GM21723 (cell line): ENCODE data around the gene CEP85.

Experiments used
- ATAC-seq: cut with Tn5 transposase; IDR thresholded peaks from one replicate; pipeline ENCODE4 v1.9.1; 2021; ENCODE audit warnings: mild to moderate bottlenecking, moderate library complexity; ENCODE audit not compliant: unreplicated experiment

CEP85 gene, protein sequence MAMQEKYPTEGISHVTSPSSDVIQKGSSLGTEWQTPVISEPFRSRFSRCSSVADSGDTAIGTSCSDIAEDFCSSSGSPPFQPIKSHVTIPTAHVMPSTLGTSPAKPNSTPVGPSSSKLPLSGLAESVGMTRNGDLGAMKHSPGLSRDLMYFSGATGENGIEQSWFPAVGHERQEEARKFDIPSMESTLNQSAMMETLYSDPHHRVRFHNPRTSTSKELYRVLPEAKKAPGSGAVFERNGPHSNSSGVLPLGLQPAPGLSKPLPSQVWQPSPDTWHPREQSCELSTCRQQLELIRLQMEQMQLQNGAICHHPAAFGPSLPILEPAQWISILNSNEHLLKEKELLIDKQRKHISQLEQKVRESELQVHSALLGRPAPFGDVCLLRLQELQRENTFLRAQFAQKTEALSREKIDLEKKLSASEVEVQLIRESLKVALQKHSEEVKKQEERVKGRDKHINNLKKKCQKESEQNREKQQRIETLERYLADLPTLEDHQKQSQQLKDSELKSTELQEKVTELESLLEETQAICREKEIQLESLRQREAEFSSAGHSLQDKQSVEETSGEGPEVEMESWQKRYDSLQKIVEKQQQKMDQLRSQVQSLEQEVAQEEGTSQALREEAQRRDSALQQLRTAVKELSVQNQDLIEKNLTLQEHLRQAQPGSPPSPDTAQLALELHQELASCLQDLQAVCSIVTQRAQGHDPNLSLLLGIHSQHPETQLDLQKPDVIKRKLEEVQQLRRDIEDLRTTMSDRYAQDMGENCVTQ

DNA sequence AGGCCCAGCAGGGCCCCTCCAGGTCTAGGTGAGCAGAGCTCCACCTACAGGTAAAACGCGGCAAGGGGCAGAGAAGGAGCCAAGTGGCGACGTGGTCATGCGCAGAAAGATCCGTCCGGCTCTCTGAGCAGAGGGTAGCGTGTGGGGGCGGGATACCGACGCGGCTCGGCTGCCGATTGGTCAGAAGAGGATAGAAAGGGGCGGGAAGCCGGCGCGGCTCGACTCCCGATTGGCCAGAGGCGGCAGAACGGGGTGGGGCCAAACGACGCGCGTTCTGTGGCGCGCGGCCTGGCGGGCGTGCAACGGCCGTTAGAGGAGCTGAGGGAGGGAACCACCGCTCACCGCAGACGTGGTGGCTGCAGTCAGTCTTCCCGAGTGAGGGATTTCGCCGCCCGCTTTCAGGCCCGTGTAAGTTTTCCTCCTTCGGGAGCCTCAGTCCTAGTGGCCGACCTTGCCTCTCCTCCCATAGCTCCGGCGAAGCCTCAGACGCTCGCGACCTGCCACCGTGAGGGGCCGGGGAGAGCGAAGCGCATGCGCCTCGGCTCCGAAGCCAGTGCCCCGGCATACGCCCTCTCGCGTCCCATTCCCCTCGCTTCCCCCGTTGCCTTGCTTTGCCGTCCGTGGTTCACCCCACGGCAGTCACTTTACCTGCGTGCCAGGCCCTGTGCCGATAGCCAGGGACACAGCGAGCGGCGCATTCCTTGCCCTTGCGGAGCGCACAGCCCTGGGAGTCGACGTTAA, at the start of gene CEP85:
TSS of gene CEP85 (plus strand) at position 298 of the 741 bp plus-strand sequence. CDS start 5,584 bp downstream, outside the sequence.
- ATAC-seq: peak; percentile 91

DNA sequence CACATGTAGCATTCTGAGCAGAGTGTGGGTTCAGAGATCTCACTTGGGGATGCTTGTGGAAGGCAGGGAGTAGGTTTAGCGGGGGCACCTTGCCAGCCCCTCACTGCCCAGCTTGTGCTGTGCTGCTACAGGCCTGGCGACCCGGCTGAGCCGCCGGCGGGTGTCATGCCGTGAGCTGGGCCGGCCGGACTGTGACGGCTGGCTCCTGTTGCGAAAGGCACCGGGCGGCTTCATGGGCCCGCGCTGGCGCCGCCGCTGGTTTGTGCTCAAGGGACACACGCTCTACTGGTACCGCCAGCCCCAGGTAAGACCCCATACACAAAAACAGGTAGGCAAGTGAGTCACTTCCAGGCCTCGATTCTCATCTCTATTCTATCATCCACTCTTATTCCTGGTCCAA, 49.1 kb upstream of the CEP85 start:
- ATAC-seq: no peak

DNA sequence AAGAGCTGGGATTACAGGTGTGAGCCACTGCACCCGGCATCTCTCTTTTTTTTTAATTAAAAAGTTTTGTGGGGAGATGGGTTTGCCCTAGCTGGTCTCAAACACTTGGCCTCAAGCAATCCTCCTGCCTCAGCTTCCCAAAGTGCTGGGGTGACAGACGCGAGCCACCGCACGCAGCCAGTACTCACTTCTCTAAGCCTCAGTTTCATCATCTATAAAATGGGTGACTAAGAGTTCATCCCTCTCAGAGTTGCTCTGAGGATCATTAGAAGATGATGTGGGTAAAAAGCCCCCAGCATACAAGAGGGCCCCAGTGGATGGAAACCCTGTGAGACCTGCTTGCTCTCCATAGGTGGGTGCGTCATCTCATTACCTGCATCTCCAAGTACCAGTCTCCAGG, 46.1 kb upstream of the CEP85 start:
- ATAC-seq: no peak

DNA sequence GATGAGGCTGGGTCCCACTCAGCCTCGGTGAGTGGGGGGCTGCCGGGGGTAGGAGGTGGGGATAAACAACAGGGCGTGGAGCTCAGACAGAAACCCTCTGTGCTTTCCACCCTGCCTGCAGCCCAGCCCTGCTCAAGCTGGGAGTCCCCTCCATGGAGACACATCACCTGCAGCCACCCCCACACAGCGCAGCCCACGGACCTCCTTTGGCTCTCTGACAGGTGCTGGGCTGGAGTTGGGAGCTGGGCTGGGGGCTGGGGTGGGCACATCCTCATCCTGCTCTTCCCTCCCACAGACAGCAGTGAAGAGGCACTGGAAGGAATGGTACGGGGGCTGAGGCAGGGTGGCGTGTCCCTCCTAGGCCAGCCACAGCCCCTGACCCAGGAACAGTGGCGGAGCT, 45.5 kb upstream of the CEP85 start:
- ATAC-seq: no peak

DNA sequence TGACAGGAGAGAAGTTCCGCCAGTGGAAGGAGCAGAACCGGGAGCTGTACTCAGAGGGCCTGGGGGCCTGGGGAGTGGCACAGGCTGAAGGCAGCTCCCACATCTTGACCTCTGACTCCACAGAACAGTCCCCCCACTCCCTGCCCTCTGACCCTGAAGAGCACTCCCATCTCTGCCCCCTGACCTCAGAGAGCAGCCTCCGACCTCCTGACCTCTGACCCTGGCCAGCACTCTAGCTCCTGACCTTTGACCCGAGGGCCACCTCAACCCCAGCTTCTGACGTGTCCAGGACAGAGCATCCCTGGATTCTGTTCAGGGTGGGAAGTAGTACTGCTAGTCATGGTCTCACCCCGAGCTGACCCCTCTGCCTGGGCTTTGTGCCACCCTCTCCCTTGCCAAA, 44.7 kb upstream of the CEP85 start:
- no peak for ATAC-seq

DNA sequence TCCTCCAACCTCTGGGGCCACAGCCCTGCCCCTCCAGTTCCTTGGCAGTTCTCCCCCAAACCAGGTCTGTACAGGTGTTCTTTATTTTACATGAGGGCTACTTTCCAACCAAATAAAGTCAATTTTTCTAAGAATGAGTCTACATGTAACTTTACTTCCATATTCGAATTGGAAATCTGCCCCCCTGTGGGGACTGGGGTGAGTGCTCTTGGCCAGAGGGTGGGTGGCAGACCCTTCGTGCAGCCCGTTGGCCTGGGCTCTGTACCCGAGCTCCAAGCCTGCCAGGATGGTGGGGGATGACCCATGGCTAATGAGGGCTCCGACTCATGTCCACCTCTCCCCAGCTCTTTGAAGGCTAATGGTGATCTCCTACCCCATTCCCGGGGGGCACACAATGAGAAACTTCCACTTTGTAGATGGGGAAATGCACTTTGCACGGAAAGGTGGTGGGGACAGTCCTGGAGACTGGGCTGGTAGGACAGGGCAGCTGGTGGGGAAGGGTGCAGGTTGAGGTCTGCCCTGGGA, 44.2 kb upstream of the CEP85 start:
- ATAC-seq: no peak

DNA sequence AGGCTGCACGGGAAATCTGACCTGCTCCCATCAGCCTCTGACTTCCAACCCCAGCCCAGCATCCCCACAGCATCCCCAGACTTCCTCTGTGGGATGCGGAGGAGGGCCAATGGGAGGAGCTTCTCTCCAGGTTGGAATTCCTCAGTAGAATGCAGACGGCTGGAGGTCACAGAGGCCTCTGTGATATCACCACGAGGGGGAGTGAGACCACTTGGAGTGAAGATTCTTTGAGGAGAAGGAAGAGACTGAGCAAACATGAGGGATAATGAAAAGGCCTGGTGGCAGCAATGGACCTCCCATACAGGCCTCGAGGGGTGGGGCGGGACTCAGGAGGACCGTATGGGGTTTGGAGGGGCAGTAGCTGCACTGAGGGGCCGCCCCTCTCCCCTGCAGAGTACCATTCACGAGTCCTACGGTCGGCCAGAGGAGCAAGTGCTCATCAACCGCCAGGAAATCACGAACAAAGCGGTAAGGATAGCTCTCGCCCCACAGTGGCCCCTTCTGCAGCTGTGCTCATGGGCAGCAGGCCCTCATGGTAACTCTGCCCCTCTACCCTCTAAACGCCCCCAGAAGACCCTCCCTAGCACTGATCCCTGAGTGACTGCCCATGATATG, 43.5 kb upstream of the CEP85 start, which contains the start of gene CATSPER4:
TSS of gene CATSPER4 (plus strand) at position 230 of the 615 bp plus-strand sequence. CDS start at position 256, 26 bp downstream.
- ATAC-seq: no peak

DNA sequence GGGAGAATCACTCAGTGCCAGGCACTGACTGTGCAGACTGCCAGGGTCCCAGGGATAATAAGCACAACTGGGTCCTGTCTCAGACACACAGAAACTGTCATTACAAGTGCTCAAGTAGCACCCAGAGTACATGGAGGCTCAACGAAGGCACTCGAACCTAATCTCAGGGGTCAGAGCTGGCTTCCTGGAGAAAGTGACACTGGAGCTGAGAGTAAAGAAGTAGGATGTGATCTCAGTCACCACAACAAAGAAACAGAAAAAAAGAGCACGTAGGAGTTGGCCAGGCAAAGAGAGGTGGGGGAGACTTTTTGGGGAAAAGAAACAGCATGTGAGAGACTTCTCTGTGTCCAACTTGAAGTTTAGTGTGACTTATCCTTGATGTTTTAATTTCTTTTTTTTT, 42.3 kb upstream of the CEP85 start:
- no peak for ATAC-seq

DNA sequence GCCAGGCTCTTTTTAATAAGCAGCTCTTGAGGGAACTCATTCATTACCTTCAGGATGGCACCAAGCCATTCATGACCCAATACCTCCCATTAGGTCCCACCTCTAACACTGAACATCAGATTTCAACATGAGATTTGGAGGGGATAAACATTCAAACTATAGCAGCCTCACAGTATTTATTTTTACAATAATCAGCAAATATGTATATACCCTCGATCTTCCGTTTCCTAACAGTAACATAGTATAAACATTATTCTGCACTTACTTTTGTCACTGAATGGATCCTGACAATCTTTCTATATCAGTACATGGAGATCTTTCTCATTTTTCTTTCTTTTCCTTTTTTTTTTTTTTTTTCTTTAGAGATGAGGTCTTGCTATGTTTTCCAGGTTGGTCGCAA, 38.2 kb upstream of the CEP85 start:
- no peak for ATAC-seq

DNA sequence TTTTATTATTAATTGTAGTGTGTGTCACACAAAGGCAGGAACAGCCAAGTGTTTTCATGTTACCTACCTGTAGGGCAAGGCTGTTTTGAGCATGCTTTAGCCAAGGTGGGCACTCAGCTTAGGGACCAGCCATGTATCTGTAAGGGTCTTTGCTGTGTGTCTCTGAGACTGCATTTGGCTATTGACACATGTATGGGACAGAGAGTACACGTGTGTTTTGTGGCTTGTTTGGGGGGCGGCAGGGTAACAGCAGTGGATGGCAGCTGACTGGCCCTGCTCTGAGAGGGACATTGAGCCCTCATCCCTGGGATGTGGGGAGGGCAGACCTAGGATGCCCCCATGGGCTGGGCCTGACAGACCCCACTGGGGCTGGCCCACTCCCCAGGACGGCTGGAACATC, 36.7 kb upstream of the CEP85 start:
- ATAC-seq: no peak

DNA sequence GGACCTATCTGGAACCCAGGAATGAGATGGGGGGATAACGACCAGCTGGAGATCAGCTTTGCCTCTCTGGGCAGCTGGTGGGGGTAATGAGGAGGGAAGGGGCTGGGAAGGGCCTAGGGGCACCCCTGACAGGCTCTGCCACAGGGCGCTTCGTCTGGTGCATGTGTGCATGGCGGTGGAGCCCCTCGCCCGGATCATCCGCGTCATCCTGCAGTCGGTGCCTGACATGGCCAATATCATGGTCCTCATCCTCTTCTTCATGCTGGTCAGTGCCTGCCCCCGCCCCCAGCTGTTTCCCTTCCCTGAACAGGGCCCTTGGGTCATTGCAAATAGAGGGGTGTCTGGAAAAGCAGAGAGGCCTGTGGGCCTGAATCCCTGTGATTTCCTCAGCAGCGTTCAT, 36.2 kb upstream of the CEP85 start:
- no peak for ATAC-seq

DNA sequence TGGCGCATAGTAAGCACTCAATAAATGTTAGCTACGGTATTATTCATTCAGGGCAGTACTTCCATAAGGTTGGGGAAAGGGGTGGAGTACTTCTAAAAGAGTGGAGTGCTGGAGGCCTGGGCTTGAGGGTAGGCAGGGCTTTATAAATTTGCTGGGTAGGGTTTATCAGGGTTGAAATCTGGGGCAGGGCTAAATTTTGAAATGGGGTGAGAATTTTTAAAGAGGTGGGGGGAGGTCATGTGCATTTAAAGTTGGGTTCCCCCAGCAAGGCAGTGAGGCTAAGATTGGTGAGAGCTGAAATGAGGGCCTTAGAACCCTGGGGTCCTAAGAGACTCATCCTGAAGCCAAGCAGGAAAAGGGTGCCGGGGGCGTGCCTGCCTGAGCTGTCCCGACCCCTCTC, 33.6 kb upstream of the CEP85 start:
- no peak for ATAC-seq

DNA sequence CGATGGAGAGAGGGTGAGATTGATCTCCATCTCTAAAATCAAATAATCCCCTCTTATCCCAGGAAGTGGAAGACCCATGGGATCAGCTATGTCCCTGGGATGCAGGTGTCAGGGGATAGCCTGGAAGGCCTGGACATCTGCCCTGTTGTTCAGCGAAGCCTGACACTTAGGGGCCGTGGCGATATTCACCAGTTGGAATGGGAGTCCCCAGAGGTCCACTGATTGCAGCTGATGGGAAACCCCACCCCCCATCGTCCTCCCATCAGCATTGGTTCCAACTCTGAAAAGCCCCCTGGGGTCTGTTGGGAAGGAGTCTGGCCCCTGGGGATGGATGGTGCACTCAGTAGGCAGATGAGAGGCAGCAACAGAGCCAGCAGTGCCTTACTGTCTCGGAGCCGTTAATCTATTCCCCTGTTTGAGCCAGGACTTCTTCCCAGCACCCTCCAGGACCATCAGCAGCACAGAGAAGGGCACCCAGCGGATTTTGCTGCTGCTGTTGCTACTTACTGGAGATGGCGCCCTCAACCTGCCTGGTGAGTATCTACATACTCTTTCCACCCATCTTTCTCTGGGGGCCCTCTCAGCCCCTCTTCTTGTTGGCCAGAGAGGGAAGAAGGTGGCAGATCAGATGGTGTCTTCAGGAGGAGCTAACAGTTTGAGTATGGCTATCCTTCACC, 30.2 kb upstream of the CEP85 start:
- ATAC-seq: no peak

DNA sequence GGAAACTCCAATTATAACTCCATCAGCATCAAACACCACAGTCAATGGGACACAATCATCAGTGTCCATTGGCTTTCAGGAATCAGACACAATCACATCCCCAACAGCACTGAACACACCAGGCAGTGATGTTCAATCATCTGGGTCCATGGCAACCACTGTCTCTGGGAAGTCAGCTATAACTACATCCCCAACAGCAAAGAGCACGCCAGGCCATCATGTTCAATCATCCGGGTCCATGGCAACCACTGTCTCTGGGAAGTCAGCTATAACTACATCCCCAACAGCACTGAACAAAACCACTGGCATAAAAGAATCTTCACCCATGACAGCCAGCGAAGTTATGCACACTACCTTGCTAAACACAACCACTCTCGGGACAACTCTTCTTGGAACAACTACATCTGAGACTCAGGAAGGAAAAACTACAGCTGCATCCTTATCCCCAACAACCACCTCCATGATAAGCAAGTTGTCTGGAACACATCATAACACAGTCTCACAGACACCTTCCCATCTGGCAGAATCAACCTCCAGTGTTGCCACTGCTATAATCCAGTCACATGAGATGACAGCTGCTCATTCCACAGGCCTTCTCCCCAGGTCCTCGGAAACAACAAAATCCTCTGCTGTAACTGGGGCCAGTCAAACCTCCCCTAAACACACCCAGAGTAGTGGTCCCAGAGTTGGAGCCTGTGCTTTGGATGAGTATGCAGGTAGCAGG, 23.7 kb upstream of the CEP85 start:
- no peak for ATAC-seq

DNA sequence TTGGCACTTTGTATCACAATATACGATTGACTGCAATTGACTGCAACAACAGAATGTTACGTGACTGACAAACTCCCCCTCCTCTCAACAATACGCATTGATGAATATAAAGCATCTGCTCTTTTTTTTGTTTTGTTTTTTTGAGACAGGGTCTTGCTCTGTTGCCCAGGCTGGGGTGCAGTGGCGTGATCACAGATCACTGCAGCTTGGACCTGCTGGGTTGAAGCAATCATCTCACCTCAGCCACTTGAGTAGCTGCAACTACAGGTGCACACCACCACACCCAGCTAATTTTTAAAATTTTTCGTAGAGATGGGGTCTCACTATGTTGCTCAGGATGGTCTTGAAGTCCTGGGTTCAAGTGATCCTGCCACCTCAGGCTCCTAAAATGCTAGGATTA, 21.3 kb upstream of the CEP85 start:
- ATAC-seq: no peak

DNA sequence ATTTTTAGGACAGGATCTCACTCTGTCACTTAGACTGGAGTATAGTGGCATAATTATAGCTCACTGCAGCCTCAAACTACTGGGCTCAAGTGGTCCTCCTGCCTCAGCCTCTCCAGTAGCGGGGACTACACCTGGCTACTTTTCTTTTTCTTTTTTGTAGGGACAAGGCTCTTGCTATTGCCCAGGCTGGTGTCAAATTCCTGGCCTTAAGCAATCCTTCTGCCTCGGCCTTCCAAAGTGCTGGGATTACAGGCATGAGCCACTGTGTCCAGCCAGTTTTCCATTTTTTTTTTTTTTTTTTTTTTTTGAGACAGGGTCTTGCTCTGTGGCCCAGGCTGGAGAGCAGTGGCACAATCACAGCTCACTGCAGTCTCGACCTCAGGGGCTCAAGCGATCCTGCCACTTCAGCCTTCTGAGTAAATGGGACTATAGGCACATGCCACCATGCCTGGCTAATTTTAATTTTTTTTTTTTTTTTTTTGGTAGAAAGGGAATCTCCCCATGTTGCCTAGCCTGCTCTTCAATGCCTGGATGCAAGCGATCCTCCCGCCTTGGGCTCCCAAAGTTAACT, 20.6 kb upstream of the CEP85 start:
- no peak for ATAC-seq

DNA sequence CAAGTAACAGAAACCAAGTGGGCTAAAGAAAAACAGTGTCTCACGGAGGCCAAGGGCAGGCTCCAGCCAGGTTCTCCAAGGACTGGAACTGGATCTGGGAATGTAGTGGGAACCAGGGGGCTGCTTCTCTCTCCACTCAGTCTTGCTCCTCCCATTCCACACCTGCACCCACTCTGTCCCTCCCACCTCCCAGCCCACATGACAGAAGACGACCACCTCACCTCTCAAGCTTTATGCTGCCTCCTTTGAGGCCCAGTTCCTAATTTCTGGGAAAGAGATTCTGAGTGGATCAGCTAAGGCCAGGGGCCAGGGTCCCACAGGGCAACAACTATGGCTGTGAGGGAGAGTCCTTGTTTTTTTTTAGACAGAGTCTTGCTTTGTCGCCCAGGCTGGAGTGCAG, 18.8 kb upstream of the CEP85 start:
- no peak for ATAC-seq

DNA sequence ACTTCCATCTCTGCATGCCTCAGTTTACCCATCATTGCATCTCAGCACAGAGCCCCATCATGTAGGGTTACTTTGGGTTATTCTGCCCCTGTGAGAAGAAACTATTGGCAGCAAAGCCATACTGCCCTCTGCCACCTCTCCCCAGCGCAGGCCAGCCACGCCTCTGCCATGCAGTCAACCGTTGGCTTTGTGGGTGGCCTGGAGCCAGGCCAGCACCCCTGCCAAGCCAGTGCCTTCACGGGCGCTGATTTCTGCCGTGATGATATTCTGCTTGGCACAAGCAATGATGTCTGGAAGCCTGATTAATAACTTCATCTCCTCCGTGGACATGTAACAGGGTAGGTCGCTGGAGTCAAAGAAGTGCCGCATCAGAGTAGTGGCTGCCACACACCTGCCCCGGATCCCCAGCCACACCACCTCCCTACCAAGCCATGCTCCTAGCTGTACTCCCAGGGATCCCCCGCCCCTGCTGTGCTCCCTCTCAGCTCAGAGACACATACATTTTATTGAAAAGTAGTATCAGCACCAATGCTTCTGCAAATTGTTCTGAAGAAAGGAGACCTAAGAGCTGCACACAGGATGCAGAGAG, 15.0 kb upstream of the CEP85 start:
- ATAC-seq: no peak
